SHP77 (cell line): ENCODE results near the gene ACACA.
"Not testable (repeated sequence)": the region's sequence is repeated elsewhere in the genome, so short reads cannot be mapped to it uniquely, and the experiment has no call there.

Experiments used
- DNase-seq, 2 experiments: peaks; one replicate each; lab custom pipeline; 2025; lab: John Stamatoyannopoulos, UW

Gene ACACA

DNA sequence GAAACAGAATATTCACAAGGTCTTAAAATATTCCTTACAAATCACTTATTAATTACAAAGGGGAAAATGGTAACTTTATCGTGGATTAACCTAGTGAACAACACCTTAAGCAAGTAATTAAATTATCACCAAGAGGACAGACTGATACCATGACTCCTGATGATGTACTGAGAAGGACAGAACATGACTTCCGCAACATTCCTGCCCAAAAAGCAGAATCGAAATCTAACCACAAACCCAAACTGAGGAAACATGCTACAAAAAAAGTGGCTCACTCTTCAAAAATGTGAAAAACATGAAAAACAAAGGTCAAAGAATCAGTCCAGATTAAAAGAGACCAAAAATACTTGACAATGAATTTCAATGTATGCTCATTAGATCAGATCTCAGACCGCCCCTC, 306.4 kb downstream of the ACACA start:
- DNase-seq, result no peak

- no peak for DNase-seq
Observed at GRCh38 chr17:37098910-37099664, 307.5 kb downstream of the ACACA start.

DNA sequence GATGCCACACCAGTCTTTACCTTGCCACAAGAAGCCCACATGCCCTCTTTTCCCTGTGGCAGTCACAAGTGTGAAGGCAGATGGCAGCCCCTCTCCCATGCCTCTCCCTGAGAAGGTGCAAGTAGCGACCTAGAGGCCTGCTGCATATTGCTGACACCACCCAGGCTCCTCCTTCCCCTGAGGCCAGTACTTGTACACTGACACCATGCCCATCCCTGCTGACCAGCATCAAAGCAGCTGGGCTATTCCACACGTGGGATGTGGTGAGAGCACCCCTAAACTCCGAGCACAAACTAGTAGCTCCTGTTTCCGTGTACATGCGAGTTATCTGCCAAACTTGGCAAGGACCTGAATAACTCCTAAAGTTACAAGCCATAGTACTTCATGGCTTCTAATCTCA, 308.5 kb downstream of the ACACA start:
- no peak for DNase-seq

DNA sequence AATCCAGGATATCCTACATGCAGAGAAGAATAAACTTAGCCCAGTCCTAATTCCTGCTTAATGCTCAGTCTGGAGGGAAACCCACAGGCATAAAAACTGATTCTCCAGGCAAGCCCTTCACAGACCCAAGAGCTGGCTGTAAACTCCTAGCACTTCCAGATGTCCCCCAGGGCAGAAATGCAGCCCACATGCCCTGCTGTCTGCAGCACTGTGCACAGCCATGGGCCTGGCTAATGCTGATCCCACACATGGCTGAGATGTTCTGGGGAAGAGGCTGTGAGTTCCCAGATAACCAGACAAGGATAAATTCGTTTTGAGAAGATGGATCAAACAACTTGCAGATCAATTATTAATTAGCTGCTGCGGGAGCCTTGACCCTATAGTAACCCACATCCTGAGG, 309.5 kb downstream of the ACACA start:
- DNase-seq, result no peak

DNA sequence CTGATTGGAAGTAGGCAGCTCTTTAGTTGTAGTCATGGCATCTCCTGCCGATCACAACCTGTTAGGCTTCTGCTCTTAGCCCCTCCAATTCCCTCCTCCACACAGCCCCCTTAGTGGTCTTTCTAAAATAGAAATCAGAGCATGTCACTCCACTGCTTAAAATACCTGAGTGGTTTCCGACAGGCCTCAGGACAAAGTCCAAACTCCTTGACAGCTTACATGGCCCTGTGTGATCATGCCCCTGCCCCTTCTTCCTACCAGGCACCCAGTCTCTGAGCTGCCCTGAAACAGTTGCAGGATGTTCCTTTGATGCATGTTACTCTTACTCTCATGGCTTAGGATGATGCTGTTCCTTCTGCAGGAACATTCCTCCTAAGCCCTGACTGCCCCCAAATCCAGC, 310.6 kb downstream of the ACACA start:
- no peak for DNase-seq

DNA sequence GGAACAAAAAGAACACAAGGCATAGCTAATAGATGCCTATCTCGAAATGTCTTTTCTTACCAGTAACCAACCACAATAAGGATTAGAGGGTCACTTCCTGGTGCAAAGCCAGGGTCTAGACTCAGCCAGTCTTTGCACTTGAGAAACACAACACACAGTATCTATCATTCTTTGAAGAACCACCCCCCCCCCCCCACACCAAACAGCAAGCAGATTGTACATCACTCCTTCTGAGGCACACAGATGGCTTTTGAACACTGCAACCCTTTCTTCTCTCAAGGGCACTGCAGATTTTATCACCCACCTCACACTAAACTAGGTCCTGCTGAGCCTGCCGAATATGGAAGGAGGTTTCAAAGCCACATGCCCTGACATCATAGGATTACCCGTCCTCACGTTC, 312.2 kb downstream of the ACACA start:
- no peak for DNase-seq

DNA sequence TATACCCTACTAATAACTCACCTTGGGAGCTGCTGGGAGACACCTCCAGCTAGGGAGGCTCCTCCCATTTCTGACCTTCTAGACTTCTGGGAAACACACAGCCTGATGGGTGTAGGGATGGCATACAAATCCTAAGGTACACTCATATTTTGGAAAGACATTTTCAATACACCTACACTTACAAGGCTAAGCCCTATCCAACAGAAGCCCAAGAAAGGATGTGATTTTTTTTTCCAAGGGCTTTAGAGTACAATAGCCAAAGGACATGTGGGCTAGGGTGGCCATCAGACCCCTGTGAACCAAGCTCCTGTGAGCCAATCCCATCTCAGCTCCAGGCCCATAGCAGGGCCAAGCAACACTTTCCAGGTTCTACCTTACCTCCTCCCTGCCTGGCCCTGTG, 313.9 kb downstream of the ACACA start:
- DNase-seq, result no peak

DNA sequence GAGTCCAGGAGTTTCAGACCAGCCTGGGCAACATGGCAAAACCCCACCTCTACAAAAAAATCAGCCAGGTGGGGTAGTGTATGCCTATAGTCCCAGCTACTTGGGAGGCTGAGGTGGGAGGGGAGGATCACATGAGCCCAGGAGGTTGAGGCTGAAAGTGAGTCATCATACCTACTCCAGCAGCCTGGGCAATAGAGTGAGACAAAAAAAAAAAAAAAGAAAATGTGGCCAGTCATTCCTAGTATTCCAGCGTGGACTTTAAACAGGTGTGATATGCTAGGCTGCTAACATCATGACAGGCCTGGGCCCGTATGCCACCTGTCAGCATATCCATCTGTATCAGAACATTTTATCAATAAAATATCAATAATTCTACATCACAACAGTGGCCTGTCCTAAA, 314.6 kb downstream of the ACACA start:
- no peak for DNase-seq

GRCh38 chr17:37090941-37091340, 315.7 kb downstream of the ACACA start:
- no peak for DNase-seq

GRCh38 chr17:37089956-37090355, 316.7 kb downstream of the ACACA start:
- DNase-seq, result no peak

DNA sequence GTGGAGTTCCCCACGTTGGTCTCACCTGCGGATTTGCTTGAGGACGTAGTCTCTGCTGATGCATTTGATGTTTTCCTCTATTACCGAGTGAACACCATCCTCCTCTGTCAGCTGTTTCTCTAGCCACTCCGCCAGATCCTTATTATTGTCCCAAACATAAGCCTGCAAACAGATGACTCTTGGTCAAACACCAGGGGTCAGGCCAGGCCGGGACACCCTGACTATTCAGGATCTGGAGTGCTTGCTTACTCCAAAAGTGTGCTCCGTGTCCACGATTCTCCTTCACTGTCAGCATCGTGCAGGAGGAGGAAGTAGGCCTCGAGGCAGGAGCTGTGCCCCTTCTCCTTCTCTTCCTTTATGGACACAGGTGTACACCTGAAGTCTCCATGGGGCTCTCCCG, 317.7 kb downstream of the ACACA start:
- DNase-seq, result no peak

DNA sequence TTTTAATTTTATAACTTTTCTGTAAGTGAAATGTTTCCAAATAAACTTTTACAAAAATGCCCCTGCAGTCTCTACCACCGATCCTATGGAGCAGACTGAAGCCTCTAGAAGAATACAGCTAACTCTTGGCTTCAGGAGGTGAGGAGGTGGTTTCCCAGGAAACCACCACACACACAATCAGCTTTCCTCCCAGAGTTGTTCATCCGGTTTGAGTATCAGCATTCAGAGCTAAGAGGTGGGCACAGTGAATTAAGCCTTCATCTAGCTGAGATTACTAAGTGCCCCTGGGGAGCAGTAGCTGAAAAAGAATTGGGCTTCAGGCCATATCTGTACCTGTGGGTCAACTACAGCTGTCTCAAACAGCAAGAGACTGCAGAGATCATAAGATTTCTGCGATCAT, 318.2 kb downstream of the ACACA start:
- DNase-seq, result no peak

- no peak for DNase-seq
Observed at GRCh38 chr17:37087683-37088082, 319.0 kb downstream of the ACACA start.

- DNase-seq, result no peak
Observed at GRCh38 chr17:37086948-37087347, 319.7 kb downstream of the ACACA start.

DNA sequence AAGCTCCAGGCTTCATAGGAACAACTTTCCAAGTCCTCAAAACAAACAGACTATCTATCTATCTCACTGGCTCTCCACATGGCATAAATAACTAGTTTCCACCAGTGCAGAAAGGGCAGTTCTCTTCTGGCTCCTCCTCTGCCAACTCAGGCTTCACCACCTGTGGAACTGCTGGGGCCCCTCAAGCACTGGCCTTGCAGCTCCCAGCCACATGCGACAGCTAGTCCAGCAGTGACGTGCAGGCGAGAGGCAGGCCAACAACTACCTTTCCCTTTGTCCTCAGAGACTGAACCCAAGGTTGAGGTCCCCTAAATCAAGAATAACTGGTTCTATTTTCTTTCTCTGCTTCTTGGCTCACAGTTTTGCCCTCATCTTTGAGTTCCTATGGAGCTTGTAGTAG, 320.3 kb downstream of the ACACA start:
- no peak for DNase-seq

- no peak for DNase-seq
Observed at GRCh38 chr17:37084372-37084771, 322.3 kb downstream of the ACACA start.

GRCh38 chr17:37083456-37083855, 323.2 kb downstream of the ACACA start:
- DNase-seq, result no peak

DNA sequence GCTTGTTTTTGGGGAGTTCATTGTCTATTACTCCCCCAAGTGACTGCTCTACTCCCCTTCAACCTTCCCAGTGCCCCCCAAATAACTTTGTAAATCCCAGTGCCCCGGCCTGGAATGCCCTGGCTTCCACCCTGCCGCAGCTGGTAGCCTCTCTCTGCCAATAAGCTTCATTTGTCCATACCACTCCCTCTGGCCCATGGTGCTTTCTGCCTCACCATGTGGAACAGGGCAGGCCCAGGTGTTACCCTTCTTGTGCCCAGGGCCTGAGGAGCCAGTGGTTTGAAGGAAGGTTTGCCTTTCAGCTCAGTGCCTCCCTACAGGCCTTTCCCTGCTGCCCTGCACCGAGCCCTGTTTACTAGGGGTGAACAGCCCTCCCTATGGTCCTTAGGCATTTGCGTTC, 323.7 kb downstream of the ACACA start:
- DNase-seq, result no peak

DNA sequence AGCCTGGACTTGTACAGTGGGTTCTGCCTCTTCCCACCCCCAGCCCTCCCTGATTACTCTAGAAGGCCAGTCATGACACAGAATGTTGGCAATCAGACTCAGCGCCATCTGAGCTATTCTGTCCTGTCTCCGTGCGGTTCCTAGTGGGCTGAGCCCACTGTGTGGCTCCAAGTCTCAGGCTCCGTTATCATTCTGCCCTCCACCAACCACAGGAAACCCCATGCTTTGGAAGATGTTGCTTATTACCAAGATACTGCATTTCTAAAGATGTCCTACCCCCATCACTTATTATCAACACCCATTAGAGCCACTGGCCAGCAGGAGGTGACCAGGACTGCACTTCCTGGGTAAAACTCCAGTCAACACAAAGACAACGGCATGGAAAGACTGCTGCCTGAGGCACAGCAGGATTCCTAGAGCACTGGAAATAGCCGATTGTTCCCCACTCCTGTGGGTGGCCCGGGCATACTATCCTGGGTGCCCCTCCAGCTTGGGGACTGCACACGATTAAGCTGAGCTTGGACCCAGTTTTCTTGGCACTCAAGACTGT, 324.2 kb downstream of the ACACA start:
- DNase-seq, result no peak

- no peak for DNase-seq
Observed at GRCh38 chr17:37081287-37081686, 325.3 kb downstream of the ACACA start.

DNA sequence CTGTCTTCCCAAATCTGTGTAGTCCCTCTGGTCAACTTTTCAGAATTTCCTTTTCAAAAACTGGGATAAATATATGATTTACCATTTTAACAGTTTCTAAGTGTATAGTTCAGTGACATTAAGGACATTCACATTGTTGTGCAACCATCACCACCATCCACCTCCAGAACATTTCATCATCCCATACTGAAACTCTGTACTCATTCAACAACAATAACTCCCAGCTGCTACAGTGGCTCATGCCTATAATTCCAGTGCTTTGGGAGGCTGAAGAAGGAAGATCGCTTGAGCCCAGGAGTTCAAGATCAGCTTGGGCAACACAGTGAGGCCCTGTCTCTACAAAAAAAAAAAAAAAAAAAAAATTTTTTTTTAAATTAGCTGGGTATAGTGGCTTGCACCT, 326.9 kb downstream of the ACACA start:
- DNase-seq, result no peak

DNA sequence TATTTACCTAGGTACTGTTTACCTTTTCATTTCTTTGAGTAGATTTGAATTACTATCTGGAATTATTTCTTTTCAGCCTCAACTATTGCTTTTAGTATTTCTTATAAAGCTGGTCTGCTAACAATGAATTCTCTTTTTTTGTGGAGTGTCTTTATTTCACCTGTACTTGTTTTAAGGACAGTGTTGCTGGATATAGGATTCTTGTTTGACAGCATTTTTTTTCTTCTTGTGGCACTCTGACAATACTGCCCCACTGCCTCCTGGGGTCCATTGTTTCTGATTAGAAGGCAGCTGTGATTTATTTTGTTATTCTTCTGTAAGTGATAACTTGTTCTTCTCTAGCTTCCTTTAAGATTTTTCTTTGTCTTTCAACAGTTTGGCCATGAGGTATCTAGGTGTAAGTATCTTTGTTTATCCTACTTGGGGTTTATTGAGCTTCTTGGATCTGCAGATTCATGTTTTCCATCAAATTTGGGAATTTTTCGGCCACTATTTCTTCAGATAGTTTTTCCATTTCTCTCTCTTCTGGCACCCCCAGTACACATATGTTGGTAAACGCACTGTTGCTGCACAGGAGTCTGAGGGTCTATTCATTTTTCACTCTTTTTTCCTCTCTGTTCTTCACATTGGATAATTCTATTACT, 327.4 kb downstream of the ACACA start:
- DNase-seq, result no peak

- not testable (repeated sequence) for DNase-seq
Observed at GRCh38 chr17:37073464-37073863, 333.2 kb downstream of the ACACA start.

GRCh38 chr17:37069087-37069486, 337.5 kb downstream of the ACACA start:
- no peak for DNase-seq
